AML-193 (cell line): ENCODE results near the gene INSIG1.
A peak's percentile ranks its signal among the peaks of the same experiment; 100 is the strongest.

Source experiments
- DNase-seq, 2 experiments: peaks; one replicate each; lab custom pipeline; 2025; lab: John Stamatoyannopoulos, UW

INSIG1 gene

DNA sequence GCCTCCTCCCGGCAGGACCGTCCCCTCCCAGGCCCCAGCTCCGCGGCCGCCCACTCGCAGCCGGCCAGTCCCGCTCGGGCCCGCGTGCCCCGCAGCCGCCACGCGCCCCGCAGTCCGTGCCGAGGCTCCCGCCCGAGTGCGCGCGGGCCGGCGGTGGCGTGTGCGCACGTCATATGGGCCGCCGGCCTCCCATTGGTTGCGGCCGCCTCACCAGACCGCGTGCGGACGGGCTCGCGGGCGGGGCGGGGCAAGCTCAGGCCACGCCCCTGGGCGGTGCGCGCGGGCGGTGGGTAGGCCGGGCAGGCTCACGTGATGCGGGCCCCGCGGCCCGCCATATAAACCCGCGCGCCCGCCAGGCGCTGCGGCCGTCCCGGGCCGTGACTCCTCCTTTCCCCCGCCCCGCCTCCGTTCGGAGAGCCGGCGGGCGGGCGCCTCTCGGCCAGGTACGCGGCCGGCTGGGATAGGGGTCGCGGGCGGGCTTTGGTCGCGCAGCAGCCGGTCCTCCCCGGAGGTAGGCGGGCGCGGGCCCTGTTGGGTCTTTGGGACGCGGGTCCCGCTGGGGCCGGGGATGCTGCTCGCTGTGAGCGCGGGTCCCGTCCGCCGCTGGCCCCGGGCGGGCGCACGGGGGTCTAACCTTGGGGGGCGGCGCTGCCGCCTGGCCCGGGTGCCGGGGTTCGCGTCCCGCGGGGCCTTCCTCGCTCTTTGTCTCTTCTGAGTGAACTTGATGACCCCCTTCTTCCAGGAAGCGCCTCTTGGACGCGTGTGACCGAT is at the start of gene INSIG1:
Gene INSIG1, plus strand, starts transcription at position 362 of the 771 bp plus-strand sequence. Its CDS starts 408 bp downstream, at position 770.
- peak; percentile 76 for DNase-seq

DNA sequence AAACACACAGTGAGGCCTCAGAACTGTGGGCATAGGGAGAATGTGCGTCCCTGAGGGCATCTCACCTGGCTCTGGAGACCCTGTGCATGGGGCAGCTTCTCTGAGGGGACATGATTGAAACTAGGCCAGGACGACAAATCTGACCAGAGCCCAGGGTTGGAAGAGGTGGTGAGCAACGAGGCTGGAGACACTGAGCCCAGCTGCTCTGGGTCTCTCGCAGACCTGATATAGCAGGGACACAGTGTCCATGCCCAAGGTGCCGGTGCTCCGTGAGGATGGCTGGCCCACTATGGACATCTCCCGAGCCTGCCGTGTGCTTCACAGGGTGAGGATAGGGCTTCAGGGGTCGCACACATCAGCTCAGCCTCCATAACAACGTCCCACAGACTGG is 49.3 kb upstream of the INSIG1 start:
- no peak for DNase-seq

DNA sequence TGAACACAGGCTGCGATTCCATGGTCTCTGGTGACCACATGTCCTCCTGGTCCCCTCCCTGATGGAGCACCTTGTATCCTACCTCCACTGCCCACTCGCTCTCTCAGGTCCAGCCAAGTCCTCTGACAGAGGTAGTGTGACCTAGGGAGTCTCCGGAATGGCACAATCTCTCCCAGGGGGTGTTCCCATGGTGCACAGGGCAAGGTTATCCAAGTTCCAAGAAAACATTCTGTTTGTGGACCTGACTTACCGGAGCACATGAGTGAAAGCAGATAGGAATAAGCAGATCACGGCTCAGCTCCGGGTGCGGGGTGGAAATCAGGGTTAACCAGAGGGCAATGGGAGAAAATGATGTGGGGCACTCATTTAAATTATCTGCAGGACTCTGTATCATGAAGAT is 45.8 kb upstream of the INSIG1 start:
- DNase-seq: no peak

DNA sequence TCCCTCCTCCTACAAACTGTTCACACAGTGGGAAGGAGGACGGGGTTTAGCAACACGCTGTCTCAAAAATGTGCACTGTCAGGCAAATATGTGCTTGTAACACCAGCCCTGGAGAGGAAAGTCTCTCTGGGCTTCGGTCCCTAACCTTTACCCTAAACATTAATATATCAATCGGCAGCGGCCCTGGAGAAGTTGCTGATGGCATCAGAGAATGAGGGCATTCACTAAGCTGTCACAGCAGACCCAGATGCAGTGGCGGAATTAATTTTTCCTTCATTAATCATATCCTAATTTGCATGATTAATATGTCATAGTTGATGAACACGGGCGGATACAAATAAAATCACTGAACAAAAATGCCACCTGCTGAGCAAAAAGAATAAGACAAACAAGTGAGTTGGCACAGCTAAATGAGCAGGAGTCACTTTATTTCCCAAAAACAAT is 45.2 kb upstream of the INSIG1 start:
- DNase-seq: no peak

DNA sequence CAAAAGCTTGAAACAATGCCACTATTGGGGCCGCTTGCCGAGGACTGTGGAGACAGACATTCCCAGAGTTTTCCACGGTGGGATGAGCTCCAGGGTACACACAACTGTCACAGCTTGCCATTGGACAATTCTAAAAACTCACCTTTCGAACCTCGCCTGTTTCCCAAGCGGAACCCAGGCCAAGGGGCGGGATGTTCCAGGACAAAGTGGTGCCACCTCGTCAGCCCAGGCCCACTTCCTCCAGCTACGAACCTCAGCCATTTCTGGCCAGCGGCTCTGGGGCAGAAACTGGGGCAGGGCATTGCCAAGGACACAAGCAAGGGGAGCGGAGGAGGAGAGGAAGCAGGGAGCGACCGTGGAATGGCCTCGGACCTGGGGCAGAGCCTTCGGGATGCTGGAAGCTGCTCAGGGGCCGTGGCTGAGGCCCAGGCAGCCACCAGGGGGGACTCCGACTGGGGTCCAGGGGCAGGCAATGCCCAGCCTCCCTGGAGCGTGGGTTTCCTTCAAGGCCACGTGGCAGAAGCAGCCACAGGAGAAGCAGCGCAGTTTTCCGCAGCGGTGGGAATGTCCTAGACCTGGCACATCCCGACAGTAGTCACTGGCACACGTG is 44.7 kb upstream of the INSIG1 start:
- no peak for DNase-seq

DNA sequence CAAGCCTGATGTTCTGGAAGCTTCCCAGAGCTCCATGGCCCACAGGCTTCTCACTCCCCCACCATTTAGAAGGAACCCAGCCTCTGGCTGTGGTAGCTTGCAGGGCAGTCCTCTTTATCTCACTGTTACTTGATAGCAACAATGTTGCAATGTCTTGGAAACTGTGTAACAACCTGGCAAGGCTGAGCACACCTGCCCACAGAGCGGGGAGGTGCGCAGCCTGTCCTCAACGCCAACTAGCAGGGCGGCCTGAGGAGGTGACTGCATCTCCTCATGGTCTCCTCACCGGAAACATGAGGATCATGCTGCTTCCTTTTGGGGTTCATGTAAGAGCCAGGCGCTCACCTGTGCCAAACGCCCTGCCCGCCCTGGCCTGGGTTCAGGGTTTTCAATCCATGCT is 43.7 kb upstream of the INSIG1 start:
- no peak for DNase-seq

DNA sequence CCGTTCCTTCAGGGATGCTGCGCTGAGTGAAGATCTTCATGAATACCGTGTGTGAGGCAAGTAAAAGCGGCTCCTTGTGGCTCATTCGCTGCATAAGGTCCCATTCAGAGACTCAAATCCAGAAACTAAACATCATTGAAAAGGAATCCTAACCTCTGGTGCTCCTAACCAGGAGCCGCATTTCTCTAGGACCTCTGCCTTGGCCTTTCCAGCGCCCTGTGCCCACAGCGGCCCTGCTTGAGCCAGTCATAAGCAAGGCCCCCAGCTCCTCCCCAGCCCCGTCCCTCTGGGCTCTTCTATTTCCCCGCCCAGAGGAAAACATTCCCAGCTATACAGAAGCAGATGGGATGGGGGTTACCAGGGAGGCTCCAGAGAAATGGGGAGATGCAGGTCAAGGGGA is 42.6 kb upstream of the INSIG1 start:
- no peak for DNase-seq

DNA sequence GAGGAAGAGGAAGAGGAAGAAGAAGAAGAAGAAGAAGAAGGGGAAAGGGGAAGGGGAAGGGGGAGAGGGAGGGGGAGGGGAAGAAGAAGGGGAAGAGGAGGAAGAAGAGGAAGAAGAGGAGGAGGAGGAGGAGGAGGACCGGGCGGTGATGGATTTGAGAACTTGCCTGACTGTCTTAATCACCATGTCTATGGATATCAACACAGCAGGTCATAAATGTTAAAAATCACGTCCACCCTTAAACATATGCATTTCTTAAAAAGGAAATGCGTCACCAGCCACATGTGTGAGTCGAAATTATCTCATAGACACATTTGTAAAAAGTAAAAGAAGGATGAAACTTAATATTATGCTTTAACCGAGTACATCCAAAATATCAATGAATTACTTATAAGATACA is 42.1 kb upstream of the INSIG1 start:
- DNase-seq: no peak

DNA sequence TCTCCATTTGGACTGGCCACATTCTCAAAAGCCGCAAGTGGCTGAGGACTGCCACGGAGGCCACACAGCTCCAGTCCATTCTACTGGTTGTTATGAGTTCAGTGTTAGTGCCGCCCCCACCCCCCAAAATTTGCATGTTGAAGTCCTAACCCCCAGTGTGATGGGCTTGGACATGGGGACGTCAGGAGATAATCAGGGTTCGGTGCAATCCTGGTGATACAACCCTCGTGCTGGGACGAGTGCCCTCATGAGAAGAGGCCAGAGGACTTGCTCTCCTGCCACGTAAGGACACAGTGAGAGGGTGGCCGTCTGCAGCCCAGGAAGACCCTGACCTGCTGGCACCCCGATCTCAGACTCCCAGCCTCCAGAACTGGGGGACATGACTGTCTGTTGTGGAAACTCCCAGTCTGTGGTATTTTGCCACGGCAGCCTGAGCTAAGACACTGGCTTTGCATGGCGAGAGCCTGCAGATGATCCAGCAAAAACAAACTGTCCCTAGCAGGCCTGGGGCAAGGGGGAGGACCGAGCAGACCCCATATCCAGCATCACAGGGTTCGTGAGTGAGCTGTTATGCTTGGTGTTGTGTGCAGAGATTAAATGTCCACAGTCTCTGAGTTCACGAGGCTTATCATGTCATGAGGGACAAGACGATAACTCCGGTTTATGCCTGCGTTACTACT is 41.5 kb upstream of the INSIG1 start:
- DNase-seq: no peak

DNA sequence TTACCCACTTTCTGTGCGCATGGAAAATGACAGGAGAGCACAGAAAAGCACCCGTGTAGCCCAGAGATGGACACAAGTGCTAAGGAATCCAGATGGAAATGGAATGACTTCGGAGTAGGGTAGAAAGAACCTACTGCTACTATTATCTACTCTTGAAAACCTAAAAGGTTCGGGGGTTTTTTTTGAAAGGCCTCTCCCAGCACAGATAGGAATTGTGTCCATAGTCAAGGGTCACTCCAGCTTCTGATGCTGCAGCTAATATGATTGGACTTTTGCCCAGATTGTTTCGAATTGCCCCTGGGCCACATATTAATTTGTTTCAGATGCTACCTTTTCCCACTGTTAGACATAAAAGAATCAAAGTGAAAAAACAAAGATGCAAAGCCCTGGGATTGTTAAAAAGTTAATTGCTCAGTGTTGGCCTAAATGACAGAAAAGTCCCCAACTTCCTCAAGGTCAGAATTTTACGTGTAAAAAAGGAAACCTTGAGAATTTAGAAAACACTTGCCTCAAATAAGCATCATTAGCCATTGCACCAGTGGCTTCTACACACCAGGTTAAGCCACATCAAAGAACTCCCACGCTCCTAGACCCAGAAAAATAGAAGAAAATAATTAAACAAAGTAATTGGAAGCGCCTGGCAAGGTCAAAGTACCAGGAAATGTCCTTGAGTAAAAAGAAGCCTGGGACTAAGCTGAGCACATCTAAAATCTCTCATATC is 40.8 kb upstream of the INSIG1 start:
- DNase-seq: no peak

DNA sequence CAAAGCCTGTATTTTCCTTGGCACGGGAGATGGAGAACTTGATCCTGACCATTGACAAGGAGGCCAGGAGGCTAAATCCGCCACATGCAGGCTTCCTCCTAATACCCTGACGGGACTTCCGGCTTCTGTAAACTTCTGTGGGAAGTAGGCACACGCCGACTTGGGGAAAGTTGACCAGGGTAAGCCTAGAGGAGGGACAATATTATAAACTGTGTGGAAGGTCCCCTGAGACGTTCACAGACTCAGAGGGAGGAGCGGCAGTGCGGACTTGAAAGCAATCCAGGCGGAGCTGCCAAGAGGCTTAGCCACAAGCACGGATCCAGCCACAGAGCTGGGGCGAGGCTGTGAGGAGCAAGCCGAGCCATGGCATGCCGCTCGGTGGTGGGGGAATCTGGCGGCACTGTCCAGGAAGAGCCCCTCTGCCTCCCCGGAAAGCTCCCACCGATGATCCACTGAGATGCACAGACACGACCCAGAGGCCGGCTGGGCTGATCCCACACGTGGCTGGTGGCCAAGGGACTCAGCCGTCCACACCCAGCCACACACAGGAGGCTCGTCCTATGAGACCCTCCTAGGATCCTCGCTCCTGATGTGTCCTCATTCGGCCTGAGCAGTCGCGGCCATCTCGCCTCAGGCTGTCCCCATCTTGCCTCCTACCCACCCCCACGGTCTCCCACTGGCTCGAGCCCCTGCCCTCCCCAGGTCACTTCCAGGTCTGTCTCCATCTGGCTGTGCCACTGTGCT is 40.0 kb upstream of the INSIG1 start:
- DNase-seq: no peak

DNA sequence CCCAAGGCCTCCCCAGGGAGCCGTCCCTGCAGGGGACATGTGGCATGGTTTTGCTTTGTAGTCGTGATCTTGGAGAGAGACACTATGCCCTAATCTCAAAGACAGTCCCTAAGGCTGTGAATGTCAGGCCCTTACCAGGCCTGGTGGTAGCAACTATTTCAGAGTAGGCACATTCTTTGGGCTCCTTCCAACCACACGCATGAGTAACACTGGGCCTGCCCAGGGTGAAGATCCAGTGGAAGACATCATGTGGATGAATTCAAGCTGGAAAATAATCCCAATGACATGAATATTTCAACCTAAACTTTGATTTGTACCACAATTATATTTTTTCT is 39.5 kb upstream of the INSIG1 start:
- no peak for DNase-seq

DNA sequence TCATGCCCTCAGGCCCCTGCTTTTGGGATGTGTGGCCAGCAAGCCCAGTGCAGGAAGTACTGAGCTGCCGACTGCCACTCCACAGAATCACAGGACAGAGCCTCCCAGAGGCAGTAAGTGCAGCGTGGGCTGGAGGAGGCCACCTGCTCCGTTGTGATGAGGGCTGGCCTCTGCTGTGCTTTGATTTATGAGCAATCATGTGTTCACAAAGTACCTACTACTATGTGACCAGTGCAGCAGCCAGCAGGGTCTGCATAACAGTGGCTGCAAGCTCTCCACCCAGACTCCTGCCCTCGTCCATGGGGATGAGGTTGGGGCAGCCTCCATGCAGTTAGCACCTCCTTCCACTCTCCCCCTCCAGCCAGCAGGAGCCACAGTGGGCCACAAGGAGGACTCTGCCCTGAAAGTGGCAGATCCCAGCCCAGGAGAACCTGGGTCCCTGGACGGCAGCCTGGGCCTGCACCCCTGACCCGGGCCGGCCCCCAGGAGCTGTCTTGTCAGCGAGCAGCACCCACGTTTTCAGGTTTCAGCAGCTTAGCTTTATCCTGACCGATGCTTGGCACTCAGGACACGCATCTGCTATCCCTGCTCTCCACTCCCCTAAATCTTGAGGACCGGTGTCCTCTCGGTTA is 37.7 kb upstream of the INSIG1 start:
- no peak for DNase-seq

DNA sequence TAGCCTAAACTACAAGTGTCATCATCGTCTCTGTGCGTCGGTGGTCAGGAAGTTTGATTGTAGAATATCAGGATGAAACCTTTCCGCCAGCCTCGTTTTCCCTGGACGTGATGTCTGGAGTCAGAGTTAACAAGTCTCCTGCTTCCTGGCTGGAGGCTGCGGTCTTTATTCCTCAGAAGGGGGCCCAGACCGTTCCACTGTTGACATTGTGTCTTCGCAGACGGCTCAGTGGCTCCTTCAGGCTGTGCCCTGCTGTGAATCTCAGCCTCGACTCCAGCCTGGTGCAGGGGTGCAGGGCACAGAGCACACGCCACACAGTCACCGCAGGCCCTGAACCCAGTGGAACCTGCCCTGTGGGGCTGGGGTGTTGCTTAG is 37.2 kb upstream of the INSIG1 start:
- DNase-seq: no peak

DNA sequence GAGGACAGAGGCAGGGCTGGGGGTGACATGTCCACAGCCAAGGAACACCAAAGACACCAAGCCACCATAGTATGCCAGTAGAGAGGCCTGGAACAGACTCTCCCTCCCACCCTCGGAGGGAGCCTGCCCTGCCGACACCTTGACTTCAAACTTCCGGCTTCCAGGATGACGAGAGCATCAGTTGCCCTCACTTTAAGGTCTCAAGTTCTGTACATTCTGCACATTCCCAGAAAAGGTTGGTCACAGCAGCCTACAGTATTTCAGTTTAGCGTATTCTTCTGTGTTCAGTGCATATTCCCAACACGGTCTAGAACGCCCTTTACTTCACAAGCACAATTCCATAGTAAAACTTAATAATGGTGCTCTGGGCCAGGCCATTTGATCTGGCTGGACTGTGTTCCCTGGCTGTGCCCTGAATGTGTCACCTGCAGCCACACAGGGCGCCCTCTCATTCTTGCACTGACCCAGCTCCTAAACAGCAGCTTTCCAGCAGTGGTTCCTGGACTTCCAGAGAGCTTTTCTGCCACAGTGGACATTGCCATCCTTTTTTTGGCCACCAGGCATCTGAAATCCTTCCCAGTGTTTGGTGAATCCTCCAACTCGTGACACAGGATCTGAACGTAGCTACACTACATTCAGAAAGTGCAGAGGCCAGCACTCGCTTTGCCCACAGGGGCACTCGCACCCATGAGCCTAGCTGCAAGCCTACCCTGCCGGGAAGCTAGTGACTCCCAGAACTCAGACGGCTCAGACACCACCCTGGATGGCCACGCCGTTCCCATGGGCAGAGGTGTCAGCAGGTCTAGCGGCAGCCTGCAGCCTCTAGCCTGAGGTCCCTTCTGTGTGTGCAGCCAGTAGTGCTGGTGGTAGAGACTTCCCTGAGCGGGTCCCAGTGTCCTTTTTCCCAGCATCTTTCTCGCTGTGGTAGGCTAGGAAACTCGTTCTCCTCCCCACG is 36.4 kb upstream of the INSIG1 start:
- DNase-seq: no peak

DNA sequence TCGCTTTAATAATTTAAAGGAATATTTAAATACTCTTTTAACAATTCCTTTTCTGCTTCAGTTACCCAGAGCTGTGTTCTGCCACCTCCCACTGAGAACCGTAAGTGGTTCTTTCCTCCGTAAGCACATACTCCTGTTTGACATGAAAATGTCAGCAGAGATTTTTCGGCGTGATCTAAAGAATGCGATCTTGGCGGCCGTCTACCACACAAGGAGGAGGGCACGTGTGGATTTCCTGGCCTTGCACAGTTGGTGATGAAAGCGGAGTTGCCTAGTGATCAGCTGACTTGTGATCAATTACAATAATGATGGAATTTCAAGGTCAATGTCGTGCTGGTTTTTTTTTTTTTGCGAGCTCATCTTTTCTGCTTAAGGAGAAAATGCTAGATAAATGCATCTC is 35.6 kb upstream of the INSIG1 start:
- no peak for DNase-seq

DNA sequence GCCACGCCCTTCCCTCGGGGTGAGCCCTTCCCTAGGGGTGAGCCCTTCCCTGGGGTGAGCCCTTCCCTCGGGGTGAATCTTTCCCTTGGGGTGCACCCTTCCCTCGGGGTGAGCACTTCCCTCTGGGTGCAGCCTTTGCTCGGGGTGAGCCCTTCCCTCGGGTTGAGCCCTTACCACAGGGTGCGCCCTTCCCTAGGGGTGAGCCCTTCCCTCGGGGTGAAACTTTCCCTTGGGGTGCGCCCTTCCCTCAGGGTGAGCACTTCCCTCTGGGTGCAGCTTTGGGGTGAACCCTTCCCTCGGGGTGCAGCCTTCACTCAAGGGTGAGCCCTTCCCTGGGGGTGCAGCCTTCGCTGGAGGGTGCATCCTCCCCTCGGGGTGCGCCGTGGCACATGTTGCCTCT is 34.6 kb upstream of the INSIG1 start:
- no peak for DNase-seq

DNA sequence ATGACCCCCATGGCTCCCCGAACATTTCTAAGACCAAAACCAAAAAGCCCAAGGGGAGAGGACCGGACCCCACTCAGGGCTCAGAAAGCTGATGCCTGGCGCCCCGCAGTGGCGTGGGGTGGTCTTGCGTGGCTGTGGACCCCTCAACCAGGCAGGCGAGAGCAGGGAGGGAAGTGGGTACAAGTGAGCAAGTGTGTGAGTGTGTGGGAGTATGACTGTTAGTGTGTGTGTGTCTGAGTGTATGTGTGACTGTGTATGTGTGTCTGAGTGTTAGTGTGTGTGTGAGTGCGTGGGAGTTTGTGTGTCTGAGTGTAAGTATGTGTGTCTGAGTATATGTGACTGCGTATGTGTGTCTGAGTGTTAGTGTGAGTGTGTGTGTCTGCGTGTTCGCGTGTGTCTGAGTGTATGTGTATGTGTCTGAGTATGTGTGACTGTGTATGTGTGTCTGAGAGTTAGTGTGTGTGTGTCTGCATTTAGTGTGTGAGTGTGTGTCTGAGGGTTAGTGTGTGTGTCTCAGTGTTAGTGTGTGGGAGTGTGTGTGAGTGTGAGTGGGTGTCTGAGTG is 34.0 kb upstream of the INSIG1 start:
- no peak for DNase-seq

DNA sequence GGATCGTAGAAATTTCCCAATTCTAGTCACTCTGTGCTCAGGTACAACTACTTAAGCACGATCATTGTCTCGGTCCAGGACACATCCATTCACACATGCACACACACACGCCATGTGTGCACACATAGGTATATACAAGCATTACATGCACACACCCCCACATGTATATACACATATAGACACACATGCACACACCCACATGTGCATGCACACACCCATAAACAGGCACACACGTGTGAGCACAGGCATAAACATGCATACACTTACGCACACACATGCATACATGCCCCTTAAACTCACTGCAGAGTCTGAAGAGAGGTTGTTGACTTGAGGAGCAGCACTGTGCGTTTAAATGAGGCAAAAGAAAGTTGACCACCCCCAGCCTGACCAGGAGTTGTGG is 32.5 kb upstream of the INSIG1 start:
- DNase-seq: no peak

DNA sequence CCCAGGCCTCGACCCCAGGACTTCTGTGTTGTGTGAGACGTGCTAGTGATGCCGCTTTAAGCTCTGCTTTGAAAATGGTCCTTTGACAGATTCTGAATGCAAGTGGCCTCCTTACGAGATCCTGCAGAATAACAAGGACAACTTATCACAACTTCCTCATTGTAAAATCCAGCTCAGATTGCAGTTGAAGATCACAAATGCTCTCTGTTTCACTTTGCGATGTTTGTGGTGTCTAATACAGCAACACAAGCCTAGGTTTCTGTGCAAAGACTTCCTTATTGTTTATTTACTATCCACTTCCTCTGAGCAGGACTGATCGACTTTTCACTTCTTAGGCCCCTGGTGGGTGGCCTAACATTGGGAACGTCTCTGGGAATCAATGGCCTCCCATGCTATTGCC is 31.7 kb upstream of the INSIG1 start:
- no peak for DNase-seq
